ENCODE results near the gene SMIM24. TPM values are rescaled to one million over a fixed set of nuclear protein-coding genes. Genes with fewer than 3 reads are reported as not detected.

SMIM24 gene
- total and polyA plus RNA-seq, 10 donors: 0.63 to 3.0 (median 1.3) TPM; not detected in 3

GRCh38 chr19:3524078-3524842, 43.9 kb upstream of the SMIM24 start:
- peaks cover 10 to 92% (median 64%) of the 10 kb centered on the region in 6 donors for H3K36me3 ChIP-seq
- no peaks in the 10 kb centered on the region for H3K9me3 ChIP-seq
- H3K27me3 ChIP-seq (replicated peaks in 1 of 7): no peaks in the 10 kb centered on the region
- peaks cover 0 to 18% (median 0%) of the 10 kb centered on the region in 6 donors for H3K4me1 ChIP-seq
- 90 to 93% (median 92%) methylated on average over 24 to 33 of the region's 33 CpGs for WGBS, 5 donors
- DNase-seq: no peak
- TF ChIP-seq CTCF (IDR thresholded peaks at IDR 0.05 in 8 of 11, conservative IDR thresholded peaks at IDR 0.05 in 3 of 11) (no peak), POLR2AphosphoS5 (IDR thresholded peaks at IDR 0.05) (peak in 1 of 3 donors; percentile 21)
- intact Hi-C loops (cut with DNase I; ENCODE audit: low total_unique reads): no loop called here
- H3K27ac ChIP-seq: no peak overlapping the region
- no peak overlapping the region for H3K4me3 ChIP-seq

- 87 to 96% (median 90%) methylated on average over 18 to 21 of the region's 21 CpGs for WGBS, 5 donors
- Histone ChIP-seq H3K27me3 (replicated peaks in 1 of 7) (no peaks in the 10 kb centered on the region), H3K27ac (no peak overlapping the region), H3K4me3 (no peak overlapping the region), H3K9me3 (no peaks in the 10 kb centered on the region), H3K36me3 (peaks cover 10 to 100% (median 65%) of the 10 kb centered on the region in 6 donors), H3K4me1 (peaks cover 0 to 25% (median 0%) of the 10 kb centered on the region in 6 donors)
- no peak for DNase-seq
- intact Hi-C loops (cut with DNase I; ENCODE audit: low total_unique reads): no loop called here
- TF ChIP-seq CTCF (IDR thresholded peaks at IDR 0.05 in 8 of 11, conservative IDR thresholded peaks at IDR 0.05 in 3 of 11) (no peak), POLR2A (IDR thresholded peaks at IDR 0.05) (no peak), POLR2AphosphoS5 (IDR thresholded peaks at IDR 0.05) (no peak)
Observed at GRCh38 chr19:3523361-3524077, 43.2 kb upstream of the SMIM24 start.

GRCh38 chr19:3522421-3523360, 42.4 kb upstream of the SMIM24 start:
- Histone ChIP-seq H3K27me3 (replicated peaks in 1 of 7) (no peaks in the 10 kb centered on the region), H3K9me3 (no peaks in the 10 kb centered on the region), H3K4me3 (no peak overlapping the region), H3K4me1 (peaks cover 0 to 33% (median 3%) of the 10 kb centered on the region in 6 donors), H3K36me3 (peaks cover 10 to 93% (median 59%) of the 10 kb centered on the region in 6 donors), H3K27ac (no peak overlapping the region)
- 94 to 97% (median 94%) methylated on average over 12 to 40 of the region's 40 CpGs for WGBS, 5 donors
- intact Hi-C loops (cut with DNase I; ENCODE audit: low total_unique reads): no loop called here
- no peak for DNase-seq
- no peak for TF ChIP-seq CTCF (IDR thresholded peaks at IDR 0.05 in 8 of 11, conservative IDR thresholded peaks at IDR 0.05 in 3 of 11)
- no peak for TF ChIP-seq POLR2A (IDR thresholded peaks at IDR 0.05)
- peak in 1 of 3 donors; percentile 20 for TF ChIP-seq POLR2AphosphoS5 (IDR thresholded peaks at IDR 0.05)

All from spleen (tissue), 11 donors.